ENCODE measurements around the gene VPS37B. TPM values are rescaled to one million over a fixed set of nuclear protein-coding genes. Genes with fewer than 3 reads are reported as not detected.

Gene VPS37B
- total and polyA plus RNA-seq, 2 of the 8 experiments (the other 6 are each of a cell fraction or from before 2014, with no cell fraction given): 11.9 to 15.7 TPM

- 87% methylated on average over 17 of the region's 18 CpGs; no CpG with 5 or more reads in 1 of the 2 experiments for WGBS, 2 experiments (ENCODE audit: extremely low coverage in 1 of 2, insufficient coverage in 1 of 2, insufficient read length in 1 of 2, insufficient replicate concordance in 2 of 2, low coverage in 1 of 2, low lambda C conversion rate in 2 of 2, missing lambda C conversion rate in 1 of 2)
- Histone ChIP-seq H3K9me3 (ENCODE audit: insufficient read depth in 2 of 2, low read depth in 1 of 2, low read length in 1 of 2) (no peaks in the 10 kb centered on the region), H4K8ac (ENCODE audit: extremely low read depth, insufficient read depth, low read length) (no peak overlapping the region), H4K91ac (replicated peaks; ENCODE audit: insufficient read length, low read length) (no peak overlapping the region), H2AK5ac (ENCODE audit: low read depth, low read length) (no peak overlapping the region), H2BK20ac (ENCODE audit: low read length) (no peak overlapping the region), H2BK5ac (ENCODE audit: low read depth, low read length) (no peak overlapping the region), H3K14ac (ENCODE audit: insufficient read length) (no peak overlapping the region), H3K18ac (ENCODE audit: extremely low read depth, low read length) (no peak overlapping the region), H3K27ac (ENCODE audit: low read depth, low read length) (no peak overlapping the region), H2BK120ac (replicated peaks; ENCODE audit: low read depth, low read length) (no peak overlapping the region), H3K27me3 (replicated peaks in 1 of 4; ENCODE audit: control insufficient read depth in 3 of 4, extremely low read depth in 1 of 4, insufficient read depth in 3 of 4, low read length in 3 of 4) (no peaks in the 10 kb centered on the region), H2AFZ (ENCODE audit: low read length) (no peak overlapping the region), H3K56ac (replicated peaks; ENCODE audit: insufficient read length, low read depth, low read length) (no peak overlapping the region), H4K5ac (ENCODE audit: insufficient read length, low read depth, low read length) (no peak overlapping the region), H3K9ac (replicated peaks in 1 of 4; ENCODE audit: extremely low read depth in 1 of 4, low read depth in 3 of 4, low read length in 3 of 4) (no peak overlapping the region), H3K23me2 (ENCODE audit: low read depth, low read length) (no peaks in the 10 kb centered on the region), H3K4me1 (replicated peaks in 1 of 4; ENCODE audit: control insufficient read depth in 3 of 4, insufficient read depth in 4 of 4, low read length in 3 of 4) (no peaks in the 10 kb centered on the region), H3K79me2 (ENCODE audit: control insufficient read depth in 1 of 2, insufficient read depth in 2 of 2, low read length in 2 of 2) (no peaks in the 10 kb centered on the region), H3K4ac (replicated peaks; ENCODE audit: insufficient read length, low read depth, low read length) (no peak overlapping the region), H2BK15ac (ENCODE audit: low read length) (no peak overlapping the region), H4K20me1 (replicated peaks in 1 of 2; ENCODE audit: control insufficient read depth in 1 of 2, insufficient read depth in 2 of 2, low read length in 2 of 2) (peaks cover 6 to 11% of the 10 kb centered on the region in 2 experiments), H3K79me1 (ENCODE audit: low read depth, low read length) (no peaks in the 10 kb centered on the region; the same call in 1 of the 2 replicates), H2BK12ac (ENCODE audit: low read depth, low read length) (no peak overlapping the region), H3K4me2 (ENCODE audit: insufficient read depth in 1 of 2, low read depth in 2 of 2, low read length in 2 of 2) (no peak overlapping the region), H3K36me3 (ENCODE audit: control insufficient read depth in 2 of 4, insufficient read depth in 4 of 4, low read length in 3 of 4) (peaks cover 0 to 3% (median 0%) of the 10 kb centered on the region in 4 experiments; a peak in 2 of 8 replicates), H3K4me3 (ENCODE audit: extremely low read depth in 1 of 4, insufficient read depth in 2 of 4, low read depth in 3 of 4, low read length in 4 of 4) (no peak overlapping the region), H3K23ac (ENCODE audit: insufficient read length) (no peak overlapping the region)
- ChIA-PET CTCF (ENCODE audit: partially characterized antibody) (interaction anchor here (20.1 kb wide), 1 partner anchor 96 kb away, joined by 473 read pairs; no protein-coding TSS in a partner anchor), POLR2A (ENCODE audit: partially characterized antibody) (interaction anchor here (1.0 kb wide), 1 partner anchor 128 kb away, joined by 3 read pairs; the partner anchor contains the start of gene ARL6IP4)
- FAIRE-seq (no peak), DNase-seq (ENCODE audit: low read depth in 1 of 2, low spot score in 2 of 2) (no peak)
- TF ChIP-seq KDM1A (IDR thresholded peaks at IDR 0.05; ENCODE audit: borderline replicate concordance, low read length): no peak
- TF ChIP-seq TBP (IDR thresholded peaks at IDR 0.05; ENCODE audit: low read depth, low read length): no peak
- no peak for TF ChIP-seq HDAC2 (IDR thresholded peaks at IDR 0.05; ENCODE audit: borderline replicate concordance in 1 of 2, low read depth in 2 of 2, low read length in 2 of 2)
- TF ChIP-seq KDM4A (IDR thresholded peaks at IDR 0.05; ENCODE audit: low read depth, low read length, severe bottlenecking): no peak
- no peak for TF ChIP-seq EP300 (IDR thresholded peaks at IDR 0.05; ENCODE audit: borderline replicate concordance in 1 of 2, low read depth in 2 of 2, low read length in 2 of 2)
- TF ChIP-seq NANOG (IDR thresholded peaks at IDR 0.05; ENCODE audit: insufficient read depth, low read depth, low read length, poor library complexity, severe bottlenecking): no peak
- no peak for TF ChIP-seq JUND (IDR thresholded peaks at IDR 0.05; ENCODE audit: low read length)
- TF ChIP-seq RXRA (IDR thresholded peaks at IDR 0.05; ENCODE audit: insufficient read depth, low read depth, low read length): no peak
- no peak for TF ChIP-seq CHD1 (IDR thresholded peaks at IDR 0.05; ENCODE audit: low read depth, low read length)
- no peak for TF ChIP-seq BACH1 (IDR thresholded peaks at IDR 0.05; ENCODE audit: low read length)
- TF ChIP-seq TAF1 (IDR thresholded peaks at IDR 0.05; ENCODE audit: low read depth, low read length): no peak
These were observed 43.3 kb downstream of the VPS37B start for GRCh38 chr12:122852336-122853275.

Data from H1 (cell line).